AG10803 (cell line): Measurements from ENCODE around the gene VEZT.

Source experiments
- DNase-seq: peaks from one replicate; pipeline ENCODE4 v3.0.0; 2010; ENCODE audit warnings: low read depth
- H3K4me3 ChIP-seq: 2 replicates; pipeline ENCODE4 v1.5.1; 2011; ENCODE audit warnings: mild to moderate bottlenecking, low read length, control low read depth
- TF ChIP-seq, protein P1 (sequence below): conservative IDR thresholded peaks from 2 replicates; pipeline ENCODE4 v1.5.1; 2011; ENCODE audit warnings: mild to moderate bottlenecking, low read length, control low read depth, inconsistent platforms

The VEZT gene

DNA sequence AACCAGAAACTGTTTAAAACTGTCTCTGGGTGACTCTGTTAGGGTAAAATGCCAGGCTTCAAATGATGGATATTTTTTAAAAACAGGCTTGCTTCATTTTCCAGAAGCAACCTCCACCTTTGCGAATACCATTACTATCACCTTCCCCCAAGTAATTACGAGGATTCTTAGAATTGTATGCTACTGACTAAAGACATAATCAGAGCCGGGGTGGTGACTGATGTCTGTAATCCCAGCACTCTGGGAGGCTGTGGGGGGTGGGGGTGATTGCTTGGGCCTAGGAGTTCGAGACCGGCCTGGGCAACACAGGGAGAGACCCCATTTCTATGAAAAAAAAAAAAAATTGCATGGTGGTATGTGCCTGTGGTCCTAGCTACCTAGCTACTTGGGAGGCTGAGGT lies 38.6 kb upstream of the VEZT start:
- TF ChIP-seq, protein P1, sequence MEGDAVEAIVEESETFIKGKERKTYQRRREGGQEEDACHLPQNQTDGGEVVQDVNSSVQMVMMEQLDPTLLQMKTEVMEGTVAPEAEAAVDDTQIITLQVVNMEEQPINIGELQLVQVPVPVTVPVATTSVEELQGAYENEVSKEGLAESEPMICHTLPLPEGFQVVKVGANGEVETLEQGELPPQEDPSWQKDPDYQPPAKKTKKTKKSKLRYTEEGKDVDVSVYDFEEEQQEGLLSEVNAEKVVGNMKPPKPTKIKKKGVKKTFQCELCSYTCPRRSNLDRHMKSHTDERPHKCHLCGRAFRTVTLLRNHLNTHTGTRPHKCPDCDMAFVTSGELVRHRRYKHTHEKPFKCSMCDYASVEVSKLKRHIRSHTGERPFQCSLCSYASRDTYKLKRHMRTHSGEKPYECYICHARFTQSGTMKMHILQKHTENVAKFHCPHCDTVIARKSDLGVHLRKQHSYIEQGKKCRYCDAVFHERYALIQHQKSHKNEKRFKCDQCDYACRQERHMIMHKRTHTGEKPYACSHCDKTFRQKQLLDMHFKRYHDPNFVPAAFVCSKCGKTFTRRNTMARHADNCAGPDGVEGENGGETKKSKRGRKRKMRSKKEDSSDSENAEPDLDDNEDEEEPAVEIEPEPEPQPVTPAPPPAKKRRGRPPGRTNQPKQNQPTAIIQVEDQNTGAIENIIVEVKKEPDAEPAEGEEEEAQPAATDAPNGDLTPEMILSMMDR, result no peak
- no peak overlapping the region for H3K4me3 ChIP-seq
- DNase-seq, result no peak

DNA sequence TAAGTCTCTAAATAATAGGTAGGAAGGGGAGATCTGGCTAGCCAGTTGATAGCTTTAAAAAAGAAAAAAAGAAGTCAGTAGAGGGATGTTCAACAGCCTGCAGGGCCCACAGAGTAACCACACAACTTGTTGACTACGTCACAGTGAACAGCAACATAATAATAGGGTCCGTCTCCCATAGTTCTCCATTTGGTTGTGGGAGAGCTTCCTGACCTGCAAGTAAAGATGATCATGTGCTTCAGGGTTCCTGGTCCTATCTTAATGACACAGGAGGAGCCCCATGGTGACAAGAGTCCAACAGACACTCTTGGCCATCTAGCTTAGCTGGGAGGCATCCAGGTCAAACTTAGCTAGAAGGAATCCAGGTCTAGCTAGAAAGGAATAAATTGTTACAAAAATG lies 36.5 kb upstream of the VEZT start:
- TF ChIP-seq, protein P1, result no peak
- H3K4me3 ChIP-seq, result no peak overlapping the region
- DNase-seq, result no peak

GRCh38 chr12:95182868-95183415 lies 34.7 kb upstream of the VEZT start:
- no peak overlapping the region for H3K4me3 ChIP-seq
- TF ChIP-seq, protein P1, result no peak
- DNase-seq, result peak; percentile 69

DNA sequence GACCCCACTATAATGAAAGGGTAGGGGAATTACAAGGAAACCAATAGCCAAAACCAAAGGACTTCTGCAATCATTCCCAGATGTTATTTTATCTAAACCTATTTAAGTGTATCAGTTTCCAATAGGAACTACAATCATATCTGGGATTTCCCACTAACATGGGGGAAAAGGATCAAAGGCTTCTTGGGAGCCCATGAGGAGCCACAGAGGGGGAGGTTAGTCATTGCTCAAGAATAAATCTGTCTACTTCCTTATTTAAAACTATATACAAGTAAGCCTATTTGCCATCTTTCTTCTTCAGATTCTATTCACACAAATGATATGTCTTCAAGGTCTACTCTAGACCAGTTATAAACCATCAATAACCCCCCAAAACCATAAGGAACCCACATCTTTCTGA lies 33.5 kb upstream of the VEZT start:
- TF ChIP-seq, protein P1, result no peak
- no peak overlapping the region for H3K4me3 ChIP-seq
- no peak for DNase-seq

DNA sequence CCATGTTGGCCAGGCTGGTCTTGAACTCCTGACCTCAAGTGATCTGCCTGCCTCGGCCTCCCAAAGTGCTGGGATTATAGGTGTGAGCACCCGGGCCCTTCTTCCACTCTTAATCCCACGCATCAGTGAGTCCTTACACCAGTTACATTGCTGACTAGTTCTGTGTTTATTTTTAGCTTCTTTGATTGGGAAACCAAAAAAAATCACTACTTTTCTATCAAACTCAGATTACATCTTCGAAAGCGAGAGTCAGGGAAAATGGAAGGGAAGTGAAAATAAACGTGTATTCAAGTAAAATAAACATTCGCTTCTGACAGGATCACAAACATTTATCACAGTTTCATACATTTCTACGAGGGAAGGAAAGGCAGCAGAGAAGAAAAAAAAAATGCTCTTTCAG lies 32.5 kb upstream of the VEZT start:
- TF ChIP-seq, protein P1, result no peak
- no peak for DNase-seq
- no peak overlapping the region for H3K4me3 ChIP-seq

GRCh38 chr12:95185854-95186253 lies 31.8 kb upstream of the VEZT start:
- no peak for DNase-seq
- TF ChIP-seq, protein P1, result no peak

DNA sequence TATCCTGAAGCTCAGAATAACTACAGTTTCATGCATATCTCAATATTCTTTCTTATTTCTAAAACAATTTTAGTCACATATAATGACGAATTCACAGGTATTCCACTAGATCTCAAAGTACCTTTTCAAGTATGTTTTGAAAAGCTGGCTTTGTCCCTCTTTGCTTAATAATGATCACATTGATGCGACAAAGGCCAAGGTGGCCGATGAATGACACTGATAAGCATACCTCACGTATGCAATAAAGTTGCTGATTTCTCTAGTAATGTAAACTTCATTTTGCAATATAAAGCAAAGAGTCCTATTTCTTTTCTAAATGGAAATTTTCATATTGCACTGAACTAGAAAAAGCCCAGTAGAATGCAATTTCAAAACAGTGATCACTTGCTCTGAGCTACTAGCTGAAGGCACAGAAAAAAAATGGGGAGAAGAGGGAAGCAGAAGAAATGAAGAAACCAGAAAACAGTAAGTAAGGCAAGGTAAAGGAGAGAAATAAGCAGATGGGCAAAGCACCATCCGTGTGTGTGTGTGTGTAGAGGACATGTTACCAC lies 29.7 kb upstream of the VEZT start:
- no peak overlapping the region for H3K4me3 ChIP-seq
- TF ChIP-seq, protein P1, result no peak
- no peak for DNase-seq

More at GRCh38 chr12:95185854-95186253, 31.8 kb upstream of the VEZT start:
- no peak overlapping the region for H3K4me3 ChIP-seq
